Endodermal cell (in vitro differentiated cells): ENCODE results near the gene CLEC3A. TPM values are rescaled to one million over a fixed set of nuclear protein-coding genes. Genes with fewer than 3 reads are reported as not detected.

Experiments used
- DNase-seq: peaks from one replicate; pipeline ENCODE4 v3.0.0-alpha.2; 2017
- H3K27ac ChIP-seq: 2 replicates; pipeline ENCODE4 v1.5.1; 2013; ENCODE audit warnings: mild to moderate bottlenecking, low read depth, low read length, moderate library complexity
- H3K27me3 ChIP-seq: 2 replicates; pipeline ENCODE4 v1.6.1; 2013; ENCODE audit warnings: mild to moderate bottlenecking, low read length, moderate library complexity; ENCODE audit not compliant: insufficient read depth, control insufficient read depth, poor library complexity, severe bottlenecking
- H3K36me3 ChIP-seq: 2 replicates; pipeline ENCODE4 v1.7.0; 2013; ENCODE audit warnings: mild to moderate bottlenecking, low read length, moderate library complexity; ENCODE audit not compliant: control insufficient read depth, insufficient read depth
- H3K4me1 ChIP-seq: one replicate; pipeline ENCODE4 v1.7.0; 2013; ENCODE audit warnings: low read length; ENCODE audit not compliant: control insufficient read depth, insufficient read depth
- H3K4me3 ChIP-seq: 2 replicates; pipeline ENCODE4 v1.5.1; 2013; ENCODE audit warnings: mild to moderate bottlenecking, low read length, moderate library complexity
- H3K9ac ChIP-seq: 2 replicates; pipeline ENCODE4 v1.6.1; 2013; ENCODE audit warnings: mild to moderate bottlenecking, low read length, moderate library complexity; ENCODE audit not compliant: poor library complexity, severe bottlenecking; ENCODE audit errors: extremely low read depth
- H3K9me3 ChIP-seq: 2 replicates; pipeline ENCODE4 v1.6.1; 2013; ENCODE audit warnings: mild to moderate bottlenecking, low read length, moderate library complexity; ENCODE audit not compliant: control insufficient read depth
- H3K27ac Mint-ChIP-seq: 2 replicates; pipeline ENCODE4 v1.8.0; 2020; ENCODE audit warnings: mixed read lengths
- H3K27me3 Mint-ChIP-seq: 2 replicates; pipeline ENCODE4 v1.8.0; 2021; ENCODE audit warnings: mild to moderate bottlenecking, mixed read lengths; ENCODE audit not compliant: insufficient read depth
- H3K36me3 Mint-ChIP-seq: 2 replicates; pipeline ENCODE4 v1.8.0; 2020; ENCODE audit warnings: low read depth, mixed read lengths
- H3K4me1 Mint-ChIP-seq: 2 replicates; pipeline ENCODE4 v1.8.0; 2020; ENCODE audit warnings: mixed read lengths
- H3K4me3 Mint-ChIP-seq: 2 replicates; pipeline ENCODE4 v1.8.0; 2020; ENCODE audit warnings: mild to moderate bottlenecking, moderate library complexity, mixed read lengths
- H3K9me3 Mint-ChIP-seq: 2 replicates; pipeline ENCODE4 v1.8.0; 2020; ENCODE audit warnings: mild to moderate bottlenecking, mixed read lengths
- CTCF ChIP-seq: fragments of 200-600 bp; sonication (generic); conservative IDR thresholded peaks from 2 replicates; pipeline ENCODE4 v1.5.0; 2021; ENCODE audit warnings: antibody characterized with exemption, mild to moderate bottlenecking
- WGBS, 2 experiments: methylation state at CpG; one replicate each; pipeline versions ENCODE4 v1.1.5 to v1.1.7; 2013; ENCODE audit warnings: missing lambda C conversion rate in 2 of 2, mixed read lengths in 1 of 2; ENCODE audit not compliant: insufficient coverage in 1 of 2, insufficient read length in 1 of 2; 5-methylcytosine and 5-hydroxymethylcytosine counted together
- total RNA-seq, 2 donors: library from RNA; stranded (reverse); fragmentation: NEBNext Ultra II Directional in 1 of 2; extraction: Animal tissue kit (Norgen Biotek cat#: 25700) in 1 of 2; gene quantifications; 2 replicates in 1 of 2; 3 replicates in 1 of 2; pipeline ENCODE4 v1.2.1, GENCODE V29; 2021

Gene CLEC3A
- total RNA-seq, 2 donors from 2014 or later = not detected

GRCh38 chr16:78060295-78060694, 37.9 kb downstream of the CLEC3A start:
- Mint-ChIP-seq H3K4me1 (peaks cover 2% of the 10 kb centered on the region), H3K27me3 (peaks cover 96% of the 10 kb centered on the region), H3K4me3 (no peak overlapping the region), H3K9me3 (no peaks in the 10 kb centered on the region), H3K36me3 (no peaks in the 10 kb centered on the region), H3K27ac (no peak overlapping the region)
- peak; percentile 59 for TF ChIP-seq CTCF
- H3K36me3 ChIP-seq = no peaks in the 10 kb centered on the region
- H3K9me3 ChIP-seq = no peaks in the 10 kb centered on the region
- no peak overlapping the region for H3K9ac ChIP-seq
- H3K27me3 ChIP-seq = no peaks in the 10 kb centered on the region
- H3K4me3 ChIP-seq = no peak overlapping the region
- H3K27ac ChIP-seq = no peak overlapping the region
- WGBS, 2 experiments = 50 to 60% methylated on average over 2 to 5 of the region's 5 CpGs
- DNase-seq = no peak
- H3K4me1 ChIP-seq = no peaks in the 10 kb centered on the region

- no peaks in the 10 kb centered on the region for H3K36me3 Mint-ChIP-seq
- WGBS, 2 experiments = 84 to 93% methylated on average over 3 to 5 of the region's 5 CpGs
- H3K9ac ChIP-seq = no peak overlapping the region
Measured at GRCh38 chr16:78060809-78061208, 38.5 kb downstream of the CLEC3A start.

GRCh38 chr16:78065319-78065718, 43.0 kb downstream of the CLEC3A start:
- Histone ChIP-seq H3K27me3 (no peaks in the 10 kb centered on the region), H3K4me3 (no peak overlapping the region), H3K36me3 (no peaks in the 10 kb centered on the region), H3K9me3 (no peaks in the 10 kb centered on the region), H3K4me1 (no peaks in the 10 kb centered on the region), H3K27ac (no peak overlapping the region), H3K9ac (no peak overlapping the region)
- no peak for DNase-seq
- Mint-ChIP-seq H3K4me1 (peaks cover 2% of the 10 kb centered on the region), H3K4me3 (no peak overlapping the region), H3K27me3 (peaks cover 94% of the 10 kb centered on the region), H3K9me3 (no peaks in the 10 kb centered on the region), H3K36me3 (no peaks in the 10 kb centered on the region), H3K27ac (no peak overlapping the region)
- no peak for TF ChIP-seq CTCF
- 75% methylated on average over 4 of the region's 4 CpGs; no CpG with 5 or more reads in 1 of the 2 experiments for WGBS, 2 experiments

More at GRCh38 chr16:78060809-78061208, 38.5 kb downstream of the CLEC3A start:
- Mint-ChIP-seq H3K4me1 (peaks cover 2% of the 10 kb centered on the region), H3K9me3 (no peaks in the 10 kb centered on the region), H3K27ac (no peak overlapping the region), H3K4me3 (no peak overlapping the region), H3K27me3 (peaks cover 97% of the 10 kb centered on the region)
- no peaks in the 10 kb centered on the region for H3K27me3 ChIP-seq
- no peak for TF ChIP-seq CTCF
- no peak for DNase-seq
- no peak overlapping the region for H3K4me3 ChIP-seq
- no peak overlapping the region for H3K27ac ChIP-seq
- H3K36me3 ChIP-seq = no peaks in the 10 kb centered on the region
- H3K4me1 ChIP-seq = no peaks in the 10 kb centered on the region
- no peaks in the 10 kb centered on the region for H3K9me3 ChIP-seq
